K562 (cell line): Measurements from ENCODE around the gene HOXB6. TPM values are rescaled to one million over a fixed set of nuclear protein-coding genes. Genes with fewer than 3 reads are reported as not detected.

ENCODE experiments used
- ATAC-seq: fragments of 200-7000 bp; cut with Tn5 transposase; 3 replicates; pipeline ENCODE4 v1.9.1; 2020; ENCODE audit warnings: moderate library complexity
- BruUV-seq: library from RNA; stranded (reverse); fragments of 400-500 nt; replicated peaks from 2 replicates; lab custom pipeline; 2021; lab: Mats Ljungman, UMichigan
- CTCF ChIA-PET: fragments of 300-600 bp; formaldehyde crosslinking; extraction: SDS; loops from one replicate; lab custom pipeline; 2021; ENCODE audit warnings: low intra/inter-chr PET ratio; lab: Yijun Ruan, JAX
- POLR2A ChIA-PET: fragments of 300-600, 350-650 bp; sonication (Branson Sonifier 250); formaldehyde crosslinking; extraction: SDS; loops from one replicate; lab custom pipeline; 2021; ENCODE audit warnings: antibody characterized with exemption, inconsistent platforms; lab: Yijun Ruan, JAX
- DNase-seq, 4 experiments: peaks; one replicate each; pipeline versions ENCODE4 v3.0.0 to v3.0.0-alpha.2; 2011 to 2018; ENCODE audit warnings: low spot score in 3 of 4, mixed read lengths in 3 of 4; ENCODE audit errors: extremely low read depth in 1 of 4
- FAIRE-seq: peaks from 2 replicates; lab custom pipeline; 2011; peaks lifted over from hg19 to GRCh38; lab: Jason Lieb, UNC
- H2AFZ ChIP-seq: 2 replicates; pipeline ENCODE4 v1.6.0; 2011; ENCODE audit warnings: low read depth, low read length, control low read depth, inconsistent platforms
- H3K27ac ChIP-seq: fragments of 200-600 bp; 3 replicates; pipeline ENCODE4 v1.8.0; 2011; ENCODE audit warnings: low read depth, mild to moderate bottlenecking, control low read depth, inconsistent platforms, low read length, moderate library complexity, mixed read lengths; ENCODE audit errors: extremely low read depth
- H3K27me3 ChIP-seq, 2 experiments: fragments of 300-600 bp in 1 of 2; 2 replicates in 1 of 2; 3 replicates in 1 of 2; pipeline versions ENCODE4 v1.6.0 to v1.8.0; 2011; ENCODE audit warnings: inconsistent platforms in 2 of 2, low read length in 2 of 2, mild to moderate bottlenecking in 1 of 2, mixed read lengths in 1 of 2, moderate library complexity in 1 of 2; ENCODE audit not compliant: control insufficient read depth in 2 of 2, insufficient read depth in 2 of 2
- H3K36me3 ChIP-seq: fragments of 300-600 bp; 3 replicates; pipeline ENCODE4 v1.8.0; 2011; ENCODE audit warnings: mild to moderate bottlenecking, low read length, inconsistent platforms; ENCODE audit not compliant: control insufficient read depth, insufficient read depth
- H3K4me1 ChIP-seq, 2 experiments: fragments of 200-600 bp in 1 of 2; replicated peaks in 1 of 2; 2 replicates in 1 of 2; 3 replicates in 1 of 2; pipeline versions ENCODE4 v1.5.1 to v1.8.0; 2011; ENCODE audit warnings: inconsistent platforms in 2 of 2, low read length in 2 of 2, mild to moderate bottlenecking in 1 of 2, mixed read lengths in 1 of 2, moderate library complexity in 1 of 2; ENCODE audit not compliant: control insufficient read depth in 2 of 2, insufficient read depth in 2 of 2
- H3K4me2 ChIP-seq: 2 replicates; pipeline ENCODE4 v1.6.1; 2011; ENCODE audit warnings: low read length, control low read depth, inconsistent platforms, mixed read lengths; ENCODE audit not compliant: insufficient read depth
- H3K4me3 ChIP-seq: fragments of 200-600 bp; sonication (generic), shearing (Covaris generic); 2 replicates; pipeline ENCODE4 v1.5.1; 2016; ENCODE audit warnings: control low read depth, inconsistent platforms
- H3K79me2 ChIP-seq: fragments of 200-600 bp; 3 replicates; pipeline ENCODE4 v1.8.0; 2011; ENCODE audit warnings: low read length, inconsistent platforms; ENCODE audit not compliant: control insufficient read depth, insufficient read depth
- H3K9ac ChIP-seq, 2 experiments: 2 replicates each; pipeline versions ENCODE4 v1.6.0 to v1.6.1; 2011; ENCODE audit warnings: low read depth in 2 of 2, low read length in 2 of 2, control low read depth in 1 of 2, inconsistent platforms in 1 of 2, mild to moderate bottlenecking in 1 of 2, mixed read lengths in 1 of 2; ENCODE audit not compliant: insufficient read depth in 1 of 2
- H3K9me1 ChIP-seq: one replicate; pipeline ENCODE4 v1.6.0; 2011; ENCODE audit warnings: inconsistent platforms, mild to moderate bottlenecking, low read length, moderate library complexity; ENCODE audit not compliant: control insufficient read depth, insufficient read depth
- H3K9me3 ChIP-seq: replicated peaks from 2 replicates; pipeline ENCODE4 v1.5.1; 2011; ENCODE audit warnings: low read depth, low read length, inconsistent platforms; ENCODE audit not compliant: control insufficient read depth, insufficient read depth
- H4K20me1 ChIP-seq: replicated peaks from 2 replicates; pipeline ENCODE4 v1.6.1; 2011; ENCODE audit warnings: low read length, inconsistent platforms, mixed read lengths; ENCODE audit not compliant: control insufficient read depth, insufficient read depth
- BHLHE40 ChIP-seq: IDR thresholded peaks from 2 replicates; pipeline ENCODE4 v1.6.1; 2011; ENCODE audit warnings: low read length, improper control_type of control experiment
- CXXC5 ChIP-seq: fragments of 250-450 bp; sonication (Bioruptor Pico); IDR thresholded peaks from 2 replicates; pipeline ENCODE4 v1.8.0; 2022; ENCODE audit warnings: inconsistent platforms, mild to moderate bottlenecking, moderate library complexity
- GABPA ChIP-seq: fragments of 200-800 bp; sonication (Bioruptor generic); conservative IDR thresholded peaks from 2 replicates; pipeline ENCODE4 v1.6.1; 2016; ENCODE audit warnings: low read depth, missing genetic modification characterization, missing compliant biosample characterization
- KAT8 ChIP-seq: fragments of 450-650 bp; IDR thresholded peaks from 2 replicates; pipeline ENCODE4 v1.6.1; 2016; ENCODE audit warnings: low read depth, mild to moderate bottlenecking
- MED1 ChIP-seq: sonication (generic); formaldehyde crosslinking; IDR thresholded peaks from 2 replicates; pipeline ENCODE4 v1.8.1; 2023; ENCODE audit warnings: missing genetic modification reagents, borderline replicate concordance
- MGA ChIP-seq: fragments of 450-650 bp; IDR thresholded peaks from 2 replicates; pipeline ENCODE4 v1.6.1; 2016; ENCODE audit warnings: mild to moderate bottlenecking, moderate library complexity
- SMARCA5 ChIP-seq: fragments of 450-650 bp; IDR thresholded peaks from 2 replicates; pipeline ENCODE4 v1.6.1; 2016
- ZNF347 ChIP-seq: fragments of 450-650 bp; formaldehyde crosslinking; IDR thresholded peaks from 2 replicates; pipeline ENCODE4 v1.4.0; 2020; ENCODE audit warnings: low read depth, mild to moderate bottlenecking, moderate library complexity
- ZNF449 ChIP-seq: fragments of 250-450 bp; sonication (Bioruptor Pico); IDR thresholded peaks from 2 replicates; pipeline ENCODE4 v1.8.0; 2022; ENCODE audit warnings: moderate library complexity, mild to moderate bottlenecking, inconsistent platforms
- WGBS: fragments of 100-300 bp; shearing (Covaris generic); methylation state at CpG from one replicate; pipeline ENCODE4 v1.1.6; 2016; ENCODE audit warnings: low coverage, mixed read lengths; ENCODE audit not compliant: insufficient coverage; ENCODE audit errors: missing lambda C conversion rate; 5-methylcytosine and 5-hydroxymethylcytosine counted together
- in situ Hi-C: fragments of 300-500 bp; cut with MboI; formaldehyde crosslinking; loops from 4 replicates; pipeline ENCODE4 v1.15.0; 2018; ENCODE audit warnings: inconsistent platforms, mixed read lengths
- intact Hi-C: fragments of 100-400 bp; cut with micrococcal nuclease; formaldehyde crosslinking; loops from 2 replicates; pipeline ENCODE4 v1.14.2; 2022
- polyA plus RNA-seq, 8 experiments: library from polyadenylated mRNA; depleted of rRNA in 4 of 8; stranded (reverse) in 5 of 8; unstranded in 3 of 8; fragments of >200 nt; fragmentation: Nextera tagmentation in 2 of 8; fragmentation: Illumina TruSeq in 1 of 8; extraction: Ambion mirVana in 2 of 8; extraction: Trizol in 1 of 8; gene quantifications; 2 replicates each; pipeline versions ENCODE4 v1.2.1 to v1.2.3, GENCODE V29; 2011 to 2014; ENCODE audit warnings: inconsistent platforms in 1 of 8, missing spikeins in 1 of 8
- total RNA-seq, 7 experiments: library from RNA; depleted of rRNA in 6 of 7; stranded (reverse); fragments of >200 nt in 6 of 7; fragmentation: Illumina TruSeq in 2 of 7; extraction: Trizol in 2 of 7; gene quantifications; 2 replicates each; pipeline versions ENCODE4 v1.2.1 to v1.2.3, GENCODE V29; 2011 to 2021; ENCODE audit warnings: low replicate concordance in 1 of 7

Gene HOXB6
- total and polyA plus RNA-seq, 9 of the 15 experiments (the other 6 are each of a cell fraction or from before 2014, with no cell fraction given), result 1.2 to 14.8 (median 4.9) TPM

- H3K4me3 ChIP-seq, result no peak overlapping the region
- no peak for ATAC-seq
- no peaks in the 10 kb centered on the region for H4K20me1 ChIP-seq
- no peaks in the 10 kb centered on the region for H3K9me3 ChIP-seq
- FAIRE-seq, result no peak
- H3K4me2 ChIP-seq, result no peak overlapping the region; the same call in 1 of the 2 replicates
- no peak for DNase-seq
- H3K36me3 ChIP-seq, result peaks cover 10% of the 10 kb centered on the region; the same call in 1 of the 3 replicates
- peak overlapping the region; percentile 20 to 38 for H3K9ac ChIP-seq
- intact Hi-C loops (no loop called here), in situ Hi-C loops (no loop called here)
- H3K79me2 ChIP-seq, result peaks cover 27% of the 10 kb centered on the region
- peaks cover 4% of the 10 kb centered on the region for H3K9me1 ChIP-seq
- ChIA-PET CTCF (interaction anchor here (0.7 kb wide), 1 partner anchor 16 kb away, joined by 3 read pairs; no protein-coding TSS in a partner anchor), POLR2A (interaction anchor here (0.6 to 3.8 kb wide), 3 partner anchors 9 to 157 kb away, joined by 3 to 43 read pairs (median 5); partner anchors contain the start of gene HOXB9)
- peak overlapping the region; percentile 63; the same call in 2 of the 3 replicates for H3K27ac ChIP-seq
- peak overlapping the region; percentile 61 for H2AFZ ChIP-seq
- 39% methylated on average over 20 of the region's 20 CpGs for WGBS
- BruUV-seq, result no TSS peak
- peaks cover 52 to 61% of the 10 kb centered on the region in 2 experiments for H3K4me1 ChIP-seq
- H3K27me3 ChIP-seq, result no peaks in the 10 kb centered on the region
- TF ChIP-seq CXXC5 (CRISPR knock-in tag), result peak; percentile 49; the same call in 1 of the 2 replicates
- no peak for TF ChIP-seq KAT8
- TF ChIP-seq BHLHE40, result no peak
- no peak for TF ChIP-seq ZNF449 (CRISPR knock-in tag)
- TF ChIP-seq GABPA (tag), result no peak
- TF ChIP-seq MGA, result peak; percentile 74; the same call in 1 of the 2 replicates
- TF ChIP-seq ZNF347 (CRISPR knock-in tag), result no peak
- TF ChIP-seq MED1 (CRISPR knock-in tag), result no peak
- no peak for TF ChIP-seq SMARCA5
Observed at GRCh38 chr17:48634493-48635208, 29.9 kb upstream of the HOXB6 start.
